ENCODE results near the gene OR2G6.
"Not testable (repeated sequence)": the region's sequence is repeated elsewhere in the genome, so short reads cannot be mapped to it uniquely, and the experiment has no call there.

Gene OR2G6

DNA sequence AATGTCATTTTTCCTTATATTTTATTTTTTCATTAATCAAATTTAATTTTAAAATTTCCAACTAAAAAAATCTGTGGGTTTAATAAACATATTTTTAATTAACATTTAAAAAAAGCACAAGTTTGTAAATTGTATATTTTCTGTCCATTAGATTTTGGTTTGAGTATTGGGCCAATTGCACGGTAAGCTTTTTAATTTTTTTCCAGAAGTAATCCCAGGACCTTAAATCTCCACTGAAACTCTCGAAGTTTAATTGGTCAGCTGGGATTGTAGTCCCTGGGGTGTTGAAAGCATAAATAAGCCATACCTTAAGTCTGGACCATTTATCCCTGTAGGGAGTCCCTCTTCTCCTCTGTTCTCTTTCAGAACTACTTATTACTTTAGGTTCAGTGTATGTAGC is at the start of gene OR2G6:
Gene OR2G6, plus strand, starts transcription at position 301 of the 400 bp plus-strand sequence. CDS start 13,574 bp downstream, outside the sequence.
- not testable (repeated sequence) for DNase-seq (ENCODE audit: low read depth, low spot score)

GRCh38 chr1:248459117-248459516 is 48.8 kb upstream of the OR2G6 start:
- DNase-seq (ENCODE audit: low read depth, low spot score) = not testable (repeated sequence)

GRCh38 chr1:248471154-248471553 is 36.7 kb upstream of the OR2G6 start:
- no peak for DNase-seq (ENCODE audit: low read depth, low spot score)

DNA sequence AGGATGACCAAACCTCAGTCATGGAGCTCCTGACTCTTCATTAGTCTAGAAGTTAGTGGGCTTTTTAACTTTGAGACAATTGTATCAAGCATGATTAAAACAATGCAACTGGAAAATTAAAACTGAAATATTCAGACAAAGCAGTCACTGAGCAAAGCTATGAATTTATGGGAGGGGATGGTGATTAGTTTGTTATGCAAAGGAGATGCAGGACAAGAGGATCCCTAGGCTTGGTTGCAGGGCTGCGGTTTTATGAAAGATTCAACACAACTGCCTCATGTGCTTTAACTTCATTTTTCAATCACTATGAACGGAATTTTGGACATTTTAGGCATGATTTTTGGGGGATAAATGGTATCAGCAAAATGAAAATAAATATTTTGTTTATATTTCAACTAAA is 35.8 kb upstream of the OR2G6 start:
- DNase-seq (ENCODE audit: low read depth, low spot score) = not testable (repeated sequence)

GRCh38 chr1:248473051-248473450 is 34.8 kb upstream of the OR2G6 start, which contains the start of gene OR2T3:
Gene OR2T3, plus strand, starts transcription at chr1:248473351. Its CDS starts 0 bp downstream, at chr1:248473351.
- DNase-seq (ENCODE audit: low read depth, low spot score) = not testable (repeated sequence)

- not testable (repeated sequence) for DNase-seq (ENCODE audit: low read depth, low spot score)
Measured at GRCh38 chr1:248475660-248476059, 32.2 kb upstream of the OR2G6 start.

GRCh38 chr1:248481686-248482579 is 25.9 kb upstream of the OR2G6 start:
- not testable (repeated sequence) for DNase-seq (ENCODE audit: low read depth, low spot score)

GRCh38 chr1:248488289-248488688 is 19.6 kb upstream of the OR2G6 start, which contains the start of gene OR2T5:
Gene OR2T5, plus strand, starts transcription at chr1:248488589. Its CDS starts 0 bp downstream, at chr1:248488589.
- not testable (repeated sequence) for DNase-seq (ENCODE audit: low read depth, low spot score)

GRCh38 chr1:248496661-248497060 is 11.2 kb upstream of the OR2G6 start:
- DNase-seq (ENCODE audit: low read depth, low spot score) = not testable (repeated sequence)

DNA sequence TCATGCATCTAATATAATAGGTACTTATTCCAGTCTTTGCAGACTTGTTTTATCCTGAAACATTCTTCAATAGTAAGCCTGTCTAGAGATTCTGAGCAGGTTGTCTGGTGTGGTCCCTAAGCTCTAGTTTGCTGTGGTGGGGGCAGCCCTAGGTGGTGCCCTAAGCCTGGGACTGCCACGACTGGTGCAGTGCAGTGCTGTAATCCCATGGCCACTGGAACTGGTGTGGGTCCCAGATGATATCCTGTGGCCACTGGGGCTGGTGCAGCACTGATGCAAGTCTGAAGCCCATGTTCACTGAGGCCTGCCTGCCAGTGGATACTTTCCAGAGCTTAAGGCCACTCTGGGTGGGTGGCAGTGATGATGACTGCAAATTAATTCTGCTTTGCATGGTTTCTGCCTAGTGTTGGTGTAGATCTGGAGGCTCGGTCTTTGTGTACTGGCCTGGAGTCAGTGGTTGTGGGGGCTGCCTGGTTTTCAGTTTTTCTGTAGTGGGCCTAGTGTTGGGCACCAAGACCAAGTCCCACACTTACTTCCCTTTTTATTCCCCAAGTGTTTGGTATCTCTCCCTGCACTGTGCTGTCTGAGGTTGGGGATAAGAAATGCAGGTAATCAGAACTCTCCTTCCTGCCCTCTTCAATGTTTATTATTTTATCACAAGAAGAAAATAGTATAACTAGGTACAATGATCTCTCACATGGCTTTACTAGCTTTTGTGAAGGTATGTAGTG is 7.4 kb upstream of the OR2G6 start:
- not testable (repeated sequence) for DNase-seq (ENCODE audit: low read depth, low spot score)

GRCh38 chr1:248510217-248510616 is 2.3 kb downstream of the OR2G6 start:
- DNase-seq (ENCODE audit: low read depth, low spot score) = not testable (repeated sequence)

- DNase-seq (ENCODE audit: low read depth, low spot score) = no peak
Measured at GRCh38 chr1:248521856-248522255, 14.0 kb downstream of the OR2G6 start.

GRCh38 chr1:248537449-248537848 is 29.6 kb downstream of the OR2G6 start:
- not testable (repeated sequence) for DNase-seq (ENCODE audit: low read depth, low spot score)

GRCh38 chr1:248547383-248547782 is 39.5 kb downstream of the OR2G6 start:
- DNase-seq (ENCODE audit: low read depth, low spot score) = not testable (repeated sequence)

- DNase-seq (ENCODE audit: low read depth, low spot score) = not testable (repeated sequence)
Measured at GRCh38 chr1:248551027-248551426, 43.2 kb downstream of the OR2G6 start.

- DNase-seq (ENCODE audit: low read depth, low spot score) = not testable (repeated sequence)
Measured at GRCh38 chr1:248562672-248563071, 54.8 kb downstream of the OR2G6 start, which contains the start of gene OR2T29. Gene OR2T29, minus strand, starts transcription at chr1:248562772. Its CDS starts 3,281 bp downstream, at chr1:248559491.

GRCh38 chr1:248565530-248566373 is 57.9 kb downstream of the OR2G6 start:
- not testable (repeated sequence) for DNase-seq (ENCODE audit: low read depth, low spot score)

GRCh38 chr1:248569049-248569448 is 61.2 kb downstream of the OR2G6 start:
- DNase-seq (ENCODE audit: low read depth, low spot score) = not testable (repeated sequence)

DNA sequence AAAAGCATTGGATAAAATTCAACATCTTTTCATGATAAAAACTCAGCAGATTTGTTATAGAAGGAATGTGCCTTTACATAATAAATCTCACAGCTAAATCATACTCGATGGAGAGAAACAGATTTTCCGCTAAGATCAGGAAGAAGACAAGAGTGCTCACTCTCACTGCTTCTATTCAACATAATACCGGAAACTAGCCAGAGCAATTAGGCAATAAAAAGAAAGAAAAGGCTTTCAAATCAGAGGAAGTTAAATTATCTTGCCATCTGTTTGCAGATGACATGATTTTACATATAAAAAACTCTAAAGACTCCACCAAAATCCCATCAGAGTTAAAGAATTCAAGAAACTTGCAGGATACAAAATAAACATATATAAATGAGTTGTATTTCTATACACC is 62.9 kb downstream of the OR2G6 start:
- DNase-seq (ENCODE audit: low read depth, low spot score) = not testable (repeated sequence)

DNA sequence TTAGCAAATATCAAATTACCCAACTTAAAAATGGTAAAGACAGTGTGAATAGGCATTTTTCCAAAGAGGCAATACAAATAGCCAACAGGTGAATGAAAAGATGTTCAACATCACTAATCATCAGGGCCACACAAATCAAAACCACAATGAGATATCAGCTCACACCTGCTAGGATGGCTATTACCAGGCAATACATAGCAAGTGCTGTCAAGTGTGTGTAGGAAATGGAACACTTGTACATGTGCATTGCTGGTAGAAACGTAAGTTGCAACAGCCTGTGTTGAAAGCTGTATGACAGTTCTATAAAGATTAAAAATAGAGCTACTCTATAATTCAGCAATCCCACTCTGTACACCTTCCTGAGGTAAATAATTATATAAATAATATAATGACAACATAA is 64.2 kb downstream of the OR2G6 start:
- not testable (repeated sequence) for DNase-seq (ENCODE audit: low read depth, low spot score)

DNA sequence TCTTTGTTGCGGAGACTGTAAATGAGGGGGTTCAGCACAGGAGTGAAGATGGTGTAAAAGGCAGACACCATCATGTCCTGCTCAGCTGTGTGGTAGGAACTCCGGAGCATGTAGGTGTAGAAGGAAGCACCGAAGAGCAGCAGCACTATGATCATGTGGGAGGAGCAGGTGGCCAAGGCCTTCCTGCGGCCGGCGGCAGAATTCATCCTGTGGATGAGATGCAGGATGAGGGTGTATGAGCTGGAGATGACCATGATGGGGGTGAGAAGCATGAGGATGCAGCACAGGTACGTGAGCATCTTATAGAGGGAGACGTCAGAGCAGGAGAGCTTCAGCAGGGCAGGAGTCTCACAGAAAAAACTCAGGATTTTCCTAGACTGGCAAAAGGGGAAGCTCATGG is 66.0 kb downstream of the OR2G6 start:
- DNase-seq (ENCODE audit: low read depth, low spot score) = not testable (repeated sequence)
